ENCODE results near the gene MCCC2. TPM values are rescaled to one million over a fixed set of nuclear protein-coding genes. Genes with fewer than 3 reads are reported as not detected.

Gene MCCC2
- total and polyA plus RNA-seq, 2 of the 4 experiments (the other 2 are of a cell fraction) = 18.0 to 22.0 TPM

- CTCF ChIA-PET = interaction anchor here (0.8 kb wide), 1 partner anchor 228 kb away, joined by 3 read pairs; no protein-coding TSS in a partner anchor
- Histone ChIP-seq H4K8ac (ENCODE audit: low read depth in 2 of 2, low read length in 2 of 2) (no peak overlapping the region), H2BK20ac (ENCODE audit: low read depth, low read length) (no peak overlapping the region), H3K4ac (ENCODE audit: low read depth, low read length) (no peak overlapping the region), H2AFZ (replicated peaks; ENCODE audit: low read length, poor library complexity) (no peak overlapping the region), H2BK5ac (ENCODE audit: low read depth, low read length, poor library complexity, severe bottlenecking) (no peak overlapping the region), H3K9ac (ENCODE audit: low read depth, low read length) (no peak overlapping the region), H3K4me1 (ENCODE audit: control insufficient read depth, insufficient read depth, low read length) (no peaks in the 10 kb centered on the region), H4K20me1 (ENCODE audit: insufficient read depth, low read length) (no peaks in the 10 kb centered on the region), H4K5ac (ENCODE audit: low read depth, low read length) (no peak overlapping the region), H3K18ac (ENCODE audit: low read depth, low read length) (no peak overlapping the region), H3K4me3 (ENCODE audit: insufficient read depth, low read depth, low read length) (no peak overlapping the region), H3K23ac (ENCODE audit: low read depth, low read length) (no peak overlapping the region), H2BK15ac (ENCODE audit: low read depth, low read length) (no peak overlapping the region), H3K9me3 (ENCODE audit: control insufficient read depth, insufficient read depth, low read length) (no peaks in the 10 kb centered on the region), H3K27ac (ENCODE audit: insufficient read depth, low read length) (no peak overlapping the region), H2BK120ac (ENCODE audit: low read depth, low read length) (no peak overlapping the region), H3K27me3 (ENCODE audit: control insufficient read depth, insufficient read depth, low read length) (peaks cover 16% of the 10 kb centered on the region), H3K36me3 (ENCODE audit: control insufficient read depth, insufficient read depth, low read length) (no peaks in the 10 kb centered on the region), H3K79me1 (ENCODE audit: low read depth in 1 of 2, low read length in 2 of 2) (no peaks in the 10 kb centered on the region), H2AK9ac (replicated peaks; ENCODE audit: low read depth, low read length, poor library complexity) (no peak overlapping the region), H3K4me2 (ENCODE audit: low read depth, low read length) (no peak overlapping the region), H2AK5ac (ENCODE audit: low read depth, low read length) (no peak overlapping the region), H4K91ac (ENCODE audit: insufficient read depth, low read depth, low read length) (no peak overlapping the region), H3K14ac (replicated peaks; ENCODE audit: low read depth, low read length) (no peak overlapping the region), H3K9me1 (ENCODE audit: insufficient read depth, low read length) (no peaks in the 10 kb centered on the region), H3K56ac (ENCODE audit: extremely low read depth, insufficient read depth, low read length) (no peak overlapping the region)
- intact Hi-C loops (cut with micrococcal nuclease) = no loop called here
- no TSS peak for BruUV-seq (replicated peaks)
- in situ Hi-C loops (cut with MboI; ENCODE audit: low sequenced_read_pairs) = no loop called here
- DNase-seq = no peak
- TF ChIP-seq NFE2L2 (IDR thresholded peaks at IDR 0.05; ENCODE audit: low read depth, low read length) (no peak), POLR2A (IDR thresholded peaks at IDR 0.05; ENCODE audit: low read depth, low read length) (no peak), MAFK (IDR thresholded peaks at IDR 0.05; ENCODE audit: low read depth, low read length) (no peak), BHLHE40 (IDR thresholded peaks at IDR 0.05; ENCODE audit: low read depth, low read length) (no peak), CEBPB (IDR thresholded peaks at IDR 0.05; ENCODE audit: low read depth, low read length) (no peak), RCOR1 (IDR thresholded peaks at IDR 0.05; ENCODE audit: insufficient replicate concordance, low read length) (no peak), MAZ (IDR thresholded peaks at IDR 0.05; ENCODE audit: borderline replicate concordance, low read depth, low read length) (no peak), FOS (IDR thresholded peaks at IDR 0.05; ENCODE audit: low read depth, low read length) (no peak), RFX5 (IDR thresholded peaks at IDR 0.05; ENCODE audit: low read depth, low read length) (no peak), CHD1 (IDR thresholded peaks at IDR 0.05; ENCODE audit: low read depth, low read length) (no peak), RAD21 (IDR thresholded peaks at IDR 0.05; ENCODE audit: low read length) (no peak), MXI1 (IDR thresholded peaks at IDR 0.05; ENCODE audit: borderline replicate concordance, low read depth, low read length) (no peak), SMC3 (IDR thresholded peaks at IDR 0.05; ENCODE audit: low read depth, low read length) (no peak)
- TF ChIP-seq, protein P1, sequence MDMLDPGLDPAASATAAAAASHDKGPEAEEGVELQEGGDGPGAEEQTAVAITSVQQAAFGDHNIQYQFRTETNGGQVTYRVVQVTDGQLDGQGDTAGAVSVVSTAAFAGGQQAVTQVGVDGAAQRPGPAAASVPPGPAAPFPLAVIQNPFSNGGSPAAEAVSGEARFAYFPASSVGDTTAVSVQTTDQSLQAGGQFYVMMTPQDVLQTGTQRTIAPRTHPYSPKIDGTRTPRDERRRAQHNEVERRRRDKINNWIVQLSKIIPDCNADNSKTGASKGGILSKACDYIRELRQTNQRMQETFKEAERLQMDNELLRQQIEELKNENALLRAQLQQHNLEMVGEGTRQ (IDR thresholded peaks at IDR 0.05; ENCODE audit: low read depth, low read length) = no peak
- TF ChIP-seq, protein P2, sequence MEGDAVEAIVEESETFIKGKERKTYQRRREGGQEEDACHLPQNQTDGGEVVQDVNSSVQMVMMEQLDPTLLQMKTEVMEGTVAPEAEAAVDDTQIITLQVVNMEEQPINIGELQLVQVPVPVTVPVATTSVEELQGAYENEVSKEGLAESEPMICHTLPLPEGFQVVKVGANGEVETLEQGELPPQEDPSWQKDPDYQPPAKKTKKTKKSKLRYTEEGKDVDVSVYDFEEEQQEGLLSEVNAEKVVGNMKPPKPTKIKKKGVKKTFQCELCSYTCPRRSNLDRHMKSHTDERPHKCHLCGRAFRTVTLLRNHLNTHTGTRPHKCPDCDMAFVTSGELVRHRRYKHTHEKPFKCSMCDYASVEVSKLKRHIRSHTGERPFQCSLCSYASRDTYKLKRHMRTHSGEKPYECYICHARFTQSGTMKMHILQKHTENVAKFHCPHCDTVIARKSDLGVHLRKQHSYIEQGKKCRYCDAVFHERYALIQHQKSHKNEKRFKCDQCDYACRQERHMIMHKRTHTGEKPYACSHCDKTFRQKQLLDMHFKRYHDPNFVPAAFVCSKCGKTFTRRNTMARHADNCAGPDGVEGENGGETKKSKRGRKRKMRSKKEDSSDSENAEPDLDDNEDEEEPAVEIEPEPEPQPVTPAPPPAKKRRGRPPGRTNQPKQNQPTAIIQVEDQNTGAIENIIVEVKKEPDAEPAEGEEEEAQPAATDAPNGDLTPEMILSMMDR (conservative IDR thresholded peaks at IDR 0.05; ENCODE audit: low read depth, low read length) = no peak
- POLR2A ChIA-PET (ENCODE audit: unreplicated experiment) = no interaction called here
- dilution Hi-C loops (cut with HindIII; ENCODE audit: low sequenced_read_pairs, unreplicated experiment) = no loop called here
- ATAC-seq (ENCODE audit: low read depth) = no peak
Measured at GRCh38 chr5:71700803-71701202, 113.7 kb downstream of the MCCC2 start.

Data from IMR-90 (cell line).